Natural killer cell (primary cell): ENCODE measurements around the gene STARD10. TPM values are rescaled to one million over a fixed set of nuclear protein-coding genes. Genes with fewer than 3 reads are reported as not detected.

Source experiments
- ATAC-seq, 3 donors: fragments of 150-1000 bp in 2 of 3; fragments of 200-7000 bp in 1 of 3; cut with Tn5 transposase; 1 replicate in 1 of 3; 2 replicates in 2 of 3; pipeline ENCODE4 v1.10.0; 2021; ENCODE audit warnings: mild to moderate bottlenecking in 2 of 3, moderate library complexity in 2 of 3
- DNase-seq, 2 donors: peaks; one replicate each; pipeline versions ENCODE4 v3.0.0 to v3.0.0-alpha.2; 2013 to 2021; ENCODE audit warnings: mixed read lengths in 1 of 2
- H3K27ac ChIP-seq: one replicate; pipeline ENCODE4 v1.5.1; 2013; ENCODE audit warnings: mild to moderate bottlenecking, low read length
- H3K27me3 ChIP-seq: one replicate; pipeline ENCODE4 v1.6.1; 2013; ENCODE audit warnings: low read length; ENCODE audit not compliant: control insufficient read depth, insufficient read depth
- H3K36me3 ChIP-seq: one replicate; pipeline ENCODE4 v1.6.1; 2013; ENCODE audit warnings: low read length; ENCODE audit not compliant: control insufficient read depth, insufficient read depth
- H3K4me1 ChIP-seq: one replicate; pipeline ENCODE4 v1.6.1; 2013; ENCODE audit warnings: low read length; ENCODE audit not compliant: control insufficient read depth, insufficient read depth
- H3K4me3 ChIP-seq: one replicate; pipeline ENCODE4 v1.5.1; 2013; ENCODE audit warnings: low read length
- H3K9me3 ChIP-seq: one replicate; pipeline ENCODE4 v1.6.1; 2013; ENCODE audit warnings: low read length; ENCODE audit not compliant: control insufficient read depth, insufficient read depth
- H3K27ac Mint-ChIP-seq, 2 donors: one replicate each; pipeline ENCODE4 v1.8.0; 2022; ENCODE audit warnings: mild to moderate bottlenecking in 2 of 2, mixed read lengths in 2 of 2, moderate library complexity in 1 of 2
- H3K27me3 Mint-ChIP-seq, 2 donors: one replicate each; pipeline ENCODE4 v1.8.0; 2022; ENCODE audit warnings: low read depth in 2 of 2, mixed read lengths in 2 of 2
- H3K36me3 Mint-ChIP-seq: one replicate; pipeline ENCODE4 v1.8.0; 2022; ENCODE audit warnings: mixed read lengths
- H3K4me1 Mint-ChIP-seq, 2 donors: one replicate each; pipeline ENCODE4 v1.8.0; 2022; ENCODE audit warnings: mixed read lengths in 2 of 2
- H3K4me3 Mint-ChIP-seq: one replicate; pipeline ENCODE4 v1.8.0; 2022; ENCODE audit warnings: mild to moderate bottlenecking, moderate library complexity, mixed read lengths
- H3K9me3 Mint-ChIP-seq, 2 donors: one replicate each; pipeline ENCODE4 v1.8.0; 2022; ENCODE audit warnings: mixed read lengths in 2 of 2
- CTCF ChIP-seq: fragments of 200-600 bp; IDR thresholded peaks from one replicate; pipeline ENCODE4 v1.8.0; 2022; ENCODE audit warnings: antibody characterized with exemption
- WGBS: methylation state at CpG from one replicate; pipeline ENCODE4 v1.1.7; 2013; ENCODE audit warnings: missing lambda C conversion rate; ENCODE audit not compliant: insufficient coverage; 5-methylcytosine and 5-hydroxymethylcytosine counted together
- intact Hi-C: fragments of 100-400 bp; cut with micrococcal nuclease; formaldehyde crosslinking; loops from one replicate; pipeline ENCODE4 v1.14.2; 2022
- total RNA-seq, 4 donors: library from RNA; stranded (reverse); fragments of 120-200 nt in 1 of 4; gene quantifications; one replicate each; pipeline versions ENCODE4 v1.2.3 to v1.2.4, GENCODE V29; 2013 to 2022

STARD10 gene
- total RNA-seq, 3 donors from 2014 or later (not counting 1 experiment from before 2014, with no cell fraction given) = 10.9 to 17.3 (median 11.7) TPM

DNA sequence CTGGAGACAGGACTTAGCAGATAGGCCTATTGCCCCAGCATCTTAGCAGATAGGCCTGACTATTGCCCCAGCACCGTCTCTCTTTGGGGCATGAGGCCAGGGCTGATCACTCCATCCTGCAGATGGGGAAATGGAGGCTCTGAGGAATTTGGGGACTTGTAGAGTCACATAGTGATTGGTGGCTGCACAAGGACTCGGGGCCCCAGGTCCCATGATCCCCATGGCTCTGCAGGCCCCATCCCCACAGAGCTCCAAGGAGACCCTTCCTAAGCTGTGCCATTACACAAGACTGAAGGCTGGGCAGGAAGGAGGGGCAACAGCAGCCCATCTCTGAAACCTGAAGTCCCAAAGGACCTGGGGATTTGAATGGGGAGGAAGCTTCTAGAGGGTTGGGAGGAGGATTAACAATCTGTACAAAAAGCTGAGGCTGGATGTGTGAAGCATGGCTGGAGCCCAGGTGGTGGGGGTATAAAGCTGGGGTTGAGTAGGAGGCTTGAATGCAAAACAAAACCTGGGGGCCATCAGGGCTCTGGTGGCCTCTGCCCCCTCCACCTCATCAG lies 43.2 kb downstream of the STARD10 start:
- Histone ChIP-seq H3K27ac (no peak overlapping the region), H3K36me3 (peaks cover 6% of the 10 kb centered on the region), H3K4me1 (peaks cover 67% of the 10 kb centered on the region), H3K4me3 (peak overlapping the region; percentile 90), H3K9me3 (no peaks in the 10 kb centered on the region), H3K27me3 (no peaks in the 10 kb centered on the region)
- Mint-ChIP-seq H3K4me3 (peak overlapping the region; percentile 90), H3K4me1 (peaks cover 44 to 68% of the 10 kb centered on the region in 2 donors), H3K9me3 (no peaks in the 10 kb centered on the region), H3K27ac (peak overlapping the region; percentile 91 to 93), H3K36me3 (no peaks in the 10 kb centered on the region), H3K27me3 (no peaks in the 10 kb centered on the region)
- WGBS = 87% methylated on average over 2 of the region's 2 CpGs
- no peak for DNase-seq
- ATAC-seq = no peak
- no peak for TF ChIP-seq CTCF
- intact Hi-C loops = loop anchor here (5.0 kb wide), 1 partner anchor 42 kb away; the partner anchor contains the start of gene STARD10

DNA sequence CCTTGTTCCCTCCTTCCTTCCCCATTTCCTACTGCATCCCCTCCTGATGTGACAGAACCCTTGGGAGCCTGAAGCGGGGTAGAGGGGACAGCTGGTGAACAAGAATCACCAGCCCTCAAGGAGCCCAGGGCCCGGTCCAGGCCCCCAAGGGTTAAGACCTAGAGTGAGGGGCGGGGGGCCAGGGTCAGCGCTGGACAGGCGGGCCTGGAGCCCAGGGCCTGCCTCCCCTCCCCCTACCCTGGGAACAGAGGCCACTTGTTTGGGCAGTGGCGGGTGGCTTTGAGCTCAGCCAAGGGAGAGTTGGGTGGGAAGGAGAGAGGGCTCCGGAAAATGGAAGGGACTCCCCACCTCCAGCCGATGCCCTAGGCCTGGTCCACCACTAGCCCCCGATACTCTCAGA lies 43.8 kb downstream of the STARD10 start:
- ATAC-seq = no peak
- H3K4me3 ChIP-seq = no peak overlapping the region
- H3K27me3 ChIP-seq = no peaks in the 10 kb centered on the region
- H3K36me3 ChIP-seq = peaks cover 6% of the 10 kb centered on the region
- H3K4me1 ChIP-seq = peaks cover 72% of the 10 kb centered on the region
- Mint-ChIP-seq H3K27ac (peak overlapping the region; percentile 91 to 93), H3K27me3 (no peaks in the 10 kb centered on the region), H3K36me3 (no peaks in the 10 kb centered on the region), H3K4me1 (peaks cover 44 to 68% of the 10 kb centered on the region in 2 donors), H3K4me3 (no peak overlapping the region), H3K9me3 (no peaks in the 10 kb centered on the region)
- no peak for DNase-seq
- H3K9me3 ChIP-seq = no peaks in the 10 kb centered on the region
- no peak for TF ChIP-seq CTCF
- intact Hi-C loops = loop anchor here (5.0 kb wide), 1 partner anchor 42 kb away; the partner anchor contains the start of gene STARD10
- no peak overlapping the region for H3K27ac ChIP-seq
- 99% methylated on average over 7 of the region's 9 CpGs for WGBS

DNA sequence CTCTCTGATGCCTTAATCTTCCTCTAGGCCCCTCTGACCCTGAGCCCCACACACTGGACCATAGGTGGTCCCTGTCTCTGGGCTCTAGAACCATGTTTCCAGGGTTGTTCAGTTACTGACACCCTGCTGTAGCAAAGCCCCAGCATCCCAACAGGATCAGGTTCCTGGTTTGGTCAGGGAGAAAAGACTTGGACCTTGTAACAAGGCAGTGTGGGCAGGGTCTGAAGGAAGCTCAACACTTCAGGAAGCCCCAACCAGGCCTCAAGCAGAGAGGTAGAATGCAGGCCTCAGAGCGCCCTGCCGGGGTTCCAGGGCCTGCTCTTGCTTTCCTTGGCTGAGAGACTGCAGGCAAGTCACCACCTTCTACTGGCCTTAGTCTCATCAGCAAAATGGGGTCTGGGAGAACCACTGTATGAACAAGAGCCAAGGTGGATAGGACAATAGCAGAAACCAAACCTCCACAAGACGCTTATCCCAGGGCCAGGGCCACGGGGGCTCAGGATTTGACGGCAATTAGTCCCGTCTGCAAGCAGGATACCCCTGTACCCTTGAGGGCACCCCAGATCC lies 46.5 kb downstream of the STARD10 start:
- H3K27ac ChIP-seq = peak overlapping the region; percentile 8
- no peak for ATAC-seq
- Mint-ChIP-seq H3K27me3 (no peaks in the 10 kb centered on the region), H3K4me1 (peaks cover 56 to 82% of the 10 kb centered on the region in 2 donors), H3K9me3 (no peaks in the 10 kb centered on the region), H3K4me3 (no peak overlapping the region), H3K36me3 (no peaks in the 10 kb centered on the region), H3K27ac (peak overlapping the region; percentile 77 to 93)
- intact Hi-C loops = no loop called here
- H3K4me1 ChIP-seq = peaks cover 85% of the 10 kb centered on the region
- peaks cover 6% of the 10 kb centered on the region for H3K36me3 ChIP-seq
- H3K4me3 ChIP-seq = no peak overlapping the region
- H3K9me3 ChIP-seq = no peaks in the 10 kb centered on the region
- H3K27me3 ChIP-seq = no peaks in the 10 kb centered on the region
- TF ChIP-seq CTCF = no peak
- DNase-seq = no peak
- 99% methylated on average over 6 of the region's 6 CpGs for WGBS
